Activated T-cell treated with anti-CD3 and anti-CD28 coated beads, Interleukin-2, amount 50 U/mL, for 72 hours (primary cell): ENCODE results near the gene LRRFIP2. TPM values are rescaled to one million over a fixed set of nuclear protein-coding genes. Genes with fewer than 3 reads are reported as not detected.

ENCODE experiments used
- ATAC-seq, 2 donors: fragments of 150-1000 bp; cut with Tn5 transposase; replicated peaks in 1 of 2; 2 replicates each; pipeline ENCODE4 v1.10.0; 2021; ENCODE audit warnings: moderate library complexity in 2 of 2, mild to moderate bottlenecking in 1 of 2
- DNase-seq, 2 donors: peaks; one replicate each; pipeline ENCODE4 v3.0.0; 2021 to 2022; ENCODE audit warnings: mixed read lengths in 1 of 2
- H3K27ac Mint-ChIP-seq: one replicate; pipeline ENCODE4 v1.8.0; 2022; ENCODE audit warnings: mild to moderate bottlenecking, moderate library complexity, mixed read lengths
- H3K27me3 Mint-ChIP-seq: one replicate; pipeline ENCODE4 v1.8.0; 2022; ENCODE audit warnings: low read depth, mixed read lengths
- H3K36me3 Mint-ChIP-seq, 2 donors: one replicate each; pipeline ENCODE4 v1.8.0; 2022; ENCODE audit warnings: mixed read lengths in 2 of 2, mild to moderate bottlenecking in 1 of 2; ENCODE audit not compliant: insufficient read depth in 2 of 2
- H3K4me1 Mint-ChIP-seq: one replicate; pipeline ENCODE4 v1.8.0; 2022; ENCODE audit warnings: low read depth, mixed read lengths
- H3K4me3 Mint-ChIP-seq, 2 donors: one replicate each; pipeline ENCODE4 v1.8.0; 2022; ENCODE audit warnings: mild to moderate bottlenecking in 2 of 2, mixed read lengths in 2 of 2, moderate library complexity in 2 of 2
- H3K9me3 Mint-ChIP-seq, 2 donors: one replicate each; pipeline ENCODE4 v1.8.0; 2022; ENCODE audit warnings: mixed read lengths in 2 of 2
- total RNA-seq, 2 donors: library from RNA; stranded (reverse); gene quantifications; one replicate each; pipeline ENCODE4 v1.2.3, GENCODE V29; 2022

The LRRFIP2 gene
- total RNA-seq, 2 donors from 2014 or later: 28.3 to 36.1 TPM

GRCh38 chr3:37179144-37179967 lies 5.0 kb upstream of the LRRFIP2 start:
- Mint-ChIP-seq H3K4me3 (peak overlapping the region; percentile 25 to 67), H3K36me3 (peaks cover 2% of the 10 kb centered on the region in 2 donors), H3K4me1 (peaks cover 52% of the 10 kb centered on the region), H3K27me3 (no peaks in the 10 kb centered on the region), H3K9me3 (no peaks in the 10 kb centered on the region), H3K27ac (peak overlapping the region; percentile 86)
- peak in 1 of 2 donors; percentile 6 for ATAC-seq
- peak; percentile 25 to 26 for DNase-seq

- DNase-seq: no peak
- Mint-ChIP-seq H3K36me3 (peaks cover 2 to 4% of the 10 kb centered on the region in 2 donors), H3K27ac (no peak overlapping the region), H3K9me3 (no peaks in the 10 kb centered on the region), H3K4me1 (peaks cover 66% of the 10 kb centered on the region), H3K27me3 (no peaks in the 10 kb centered on the region), H3K4me3 (peak overlapping the region in 1 of 2 donors; percentile 100)
- no peak for ATAC-seq
Measured at GRCh38 chr3:37173806-37174205, 576 bp downstream of the LRRFIP2 start.

DNA sequence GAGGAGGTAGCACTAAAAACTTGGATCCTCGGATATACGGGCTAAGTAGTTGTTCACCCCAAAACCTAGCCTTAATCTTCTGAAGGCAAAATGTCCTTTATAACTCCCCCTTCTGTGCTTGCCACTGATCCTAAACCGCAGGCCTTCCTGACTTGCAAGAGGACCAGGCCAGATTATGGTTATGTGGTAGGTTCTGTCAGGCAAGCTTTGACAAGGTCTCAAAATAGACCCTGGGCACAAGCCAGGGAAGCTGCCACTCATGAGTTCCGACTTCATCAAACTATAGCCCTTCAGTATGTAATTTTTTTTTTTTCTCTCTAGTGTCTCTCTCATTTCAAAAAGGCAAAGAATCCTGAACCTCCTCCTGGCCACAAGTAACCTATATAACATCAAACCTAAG lies 3.2 kb downstream of the LRRFIP2 start:
- H3K9me3 Mint-ChIP-seq: no peaks in the 10 kb centered on the region
- H3K36me3 Mint-ChIP-seq: peaks cover 2 to 7% of the 10 kb centered on the region in 2 donors

GRCh38 chr3:37170513-37170912 lies 3.9 kb downstream of the LRRFIP2 start:
- peaks cover 2 to 7% of the 10 kb centered on the region in 2 donors for H3K36me3 Mint-ChIP-seq
- H3K4me1 Mint-ChIP-seq: peaks cover 49% of the 10 kb centered on the region
- no peaks in the 10 kb centered on the region for H3K9me3 Mint-ChIP-seq
- H3K4me3 Mint-ChIP-seq: no peak overlapping the region
- H3K27ac Mint-ChIP-seq: no peak overlapping the region
- H3K27me3 Mint-ChIP-seq: no peaks in the 10 kb centered on the region
- DNase-seq (no peak), ATAC-seq (no peak)

More for the DNA sequence above, 3.2 kb downstream of the LRRFIP2 start:
- Mint-ChIP-seq H3K4me1 (peaks cover 49% of the 10 kb centered on the region), H3K27me3 (no peaks in the 10 kb centered on the region), H3K4me3 (no peak overlapping the region), H3K27ac (no peak overlapping the region)
- no peak for ATAC-seq
- DNase-seq: no peak

GRCh38 chr3:37170060-37170459 lies 4.3 kb downstream of the LRRFIP2 start:
- no peak overlapping the region for H3K27ac Mint-ChIP-seq
- H3K9me3 Mint-ChIP-seq: no peaks in the 10 kb centered on the region
- H3K27me3 Mint-ChIP-seq: no peaks in the 10 kb centered on the region
- DNase-seq (no peak), ATAC-seq (no peak)
- peaks cover 0 to 7% of the 10 kb centered on the region in 2 donors for H3K36me3 Mint-ChIP-seq
- no peak overlapping the region for H3K4me3 Mint-ChIP-seq
- peaks cover 45% of the 10 kb centered on the region for H3K4me1 Mint-ChIP-seq

- ATAC-seq (no peak), DNase-seq (no peak)
- Mint-ChIP-seq H3K36me3 (peaks cover 0 to 7% of the 10 kb centered on the region in 2 donors), H3K27ac (no peak overlapping the region), H3K27me3 (no peaks in the 10 kb centered on the region), H3K4me1 (peaks cover 37% of the 10 kb centered on the region), H3K4me3 (no peak overlapping the region), H3K9me3 (no peaks in the 10 kb centered on the region)
Measured at GRCh38 chr3:37168896-37169295, 5.5 kb downstream of the LRRFIP2 start.

GRCh38 chr3:37163262-37164015 lies 10.9 kb downstream of the LRRFIP2 start:
- peak; percentile 78 to 79 for ATAC-seq
- peaks cover 41% of the 10 kb centered on the region for H3K4me1 Mint-ChIP-seq
- no peaks in the 10 kb centered on the region for H3K27me3 Mint-ChIP-seq
- H3K4me3 Mint-ChIP-seq: peak overlapping the region; percentile 61 to 86
- peak overlapping the region; percentile 93 for H3K27ac Mint-ChIP-seq
- DNase-seq: peak; percentile 47 to 61
- H3K9me3 Mint-ChIP-seq: no peaks in the 10 kb centered on the region
- peaks cover 0 to 6% of the 10 kb centered on the region in 2 donors for H3K36me3 Mint-ChIP-seq

DNA sequence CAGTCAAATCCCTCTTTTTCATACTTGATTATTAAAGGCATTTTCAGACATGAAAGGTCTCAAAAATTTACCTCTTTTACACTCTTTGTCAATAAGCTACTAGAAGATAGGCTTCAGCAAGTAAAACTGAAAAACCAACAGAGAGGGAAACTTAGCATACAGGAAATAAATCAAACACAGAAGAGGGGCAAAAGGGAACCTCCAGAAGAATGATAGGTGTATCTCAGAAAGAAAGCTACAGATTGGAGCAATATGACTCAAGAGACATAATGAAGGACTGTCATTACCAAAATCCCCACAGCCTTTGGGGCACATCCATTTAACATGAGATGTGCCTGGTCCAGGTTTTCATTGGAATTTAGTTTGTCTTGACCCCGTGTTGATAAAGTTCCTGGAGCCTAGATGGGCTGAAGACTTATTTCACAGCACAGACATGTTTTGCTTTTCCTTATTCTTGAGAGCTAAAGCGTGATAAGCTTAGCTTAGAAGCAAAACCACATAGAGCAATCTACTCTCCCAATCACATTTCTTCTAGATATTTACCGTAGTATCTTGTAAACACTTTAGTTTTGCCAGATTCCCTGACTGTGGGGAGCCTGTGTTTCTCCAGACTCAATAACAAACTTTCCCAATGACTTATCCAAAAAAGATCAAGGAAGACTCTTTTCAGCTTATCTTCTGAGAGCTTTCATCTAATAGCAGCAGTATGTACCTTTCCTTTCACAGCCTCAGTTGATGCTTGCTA lies 11.7 kb downstream of the LRRFIP2 start:
- H3K9me3 Mint-ChIP-seq: no peaks in the 10 kb centered on the region
- H3K27ac Mint-ChIP-seq: peak overlapping the region; percentile 93
- H3K4me1 Mint-ChIP-seq: peaks cover 41% of the 10 kb centered on the region
- peak overlapping the region; percentile 61 to 86 for H3K4me3 Mint-ChIP-seq
- peak; percentile 79 to 84 for ATAC-seq
- DNase-seq: peak in 1 of 2 donors; percentile 9
- H3K27me3 Mint-ChIP-seq: no peaks in the 10 kb centered on the region
- peaks cover 2 to 7% of the 10 kb centered on the region in 2 donors for H3K36me3 Mint-ChIP-seq

GRCh38 chr3:37161351-37161750 lies 13.0 kb downstream of the LRRFIP2 start:
- H3K9me3 Mint-ChIP-seq: no peaks in the 10 kb centered on the region
- H3K27me3 Mint-ChIP-seq: no peaks in the 10 kb centered on the region
- peaks cover 41% of the 10 kb centered on the region for H3K4me1 Mint-ChIP-seq
- peak overlapping the region; percentile 92 for H3K27ac Mint-ChIP-seq
- ATAC-seq: no peak
- peak overlapping the region in 1 of 2 donors; percentile 86 for H3K4me3 Mint-ChIP-seq
- no peak for DNase-seq
- peaks cover 2 to 4% of the 10 kb centered on the region in 2 donors for H3K36me3 Mint-ChIP-seq

- Mint-ChIP-seq H3K27me3 (no peaks in the 10 kb centered on the region), H3K36me3 (peaks cover 5% of the 10 kb centered on the region in 2 donors), H3K4me1 (peaks cover 17% of the 10 kb centered on the region), H3K27ac (no peak overlapping the region), H3K9me3 (no peaks in the 10 kb centered on the region), H3K4me3 (no peak overlapping the region)
- DNase-seq (no peak), ATAC-seq (no peak)
Measured at GRCh38 chr3:37155782-37156181, 18.6 kb downstream of the LRRFIP2 start.

- Mint-ChIP-seq H3K36me3 (peaks cover 5% of the 10 kb centered on the region in 2 donors), H3K4me1 (peaks cover 17% of the 10 kb centered on the region), H3K27ac (no peak overlapping the region), H3K27me3 (no peaks in the 10 kb centered on the region), H3K9me3 (no peaks in the 10 kb centered on the region), H3K4me3 (no peak overlapping the region)
- ATAC-seq (no peak), DNase-seq (no peak)
Measured at GRCh38 chr3:37154668-37155314, 19.6 kb downstream of the LRRFIP2 start.

GRCh38 chr3:37150621-37151020 lies 23.8 kb downstream of the LRRFIP2 start:
- H3K36me3 Mint-ChIP-seq: peaks cover 6 to 8% of the 10 kb centered on the region in 2 donors
- DNase-seq (no peak), ATAC-seq (no peak)

More at GRCh38 chr3:37150621-37151020, 23.8 kb downstream of the LRRFIP2 start:
- H3K27ac Mint-ChIP-seq: no peak overlapping the region
- no peaks in the 10 kb centered on the region for H3K27me3 Mint-ChIP-seq
- no peak overlapping the region for H3K4me3 Mint-ChIP-seq
- no peaks in the 10 kb centered on the region for H3K9me3 Mint-ChIP-seq
- H3K4me1 Mint-ChIP-seq: peaks cover 10% of the 10 kb centered on the region
